ENCODE results near the gene SIPA1L3.
A peak's percentile ranks its signal among the peaks of the same experiment; 100 is the strongest.

Gene SIPA1L3

DNA sequence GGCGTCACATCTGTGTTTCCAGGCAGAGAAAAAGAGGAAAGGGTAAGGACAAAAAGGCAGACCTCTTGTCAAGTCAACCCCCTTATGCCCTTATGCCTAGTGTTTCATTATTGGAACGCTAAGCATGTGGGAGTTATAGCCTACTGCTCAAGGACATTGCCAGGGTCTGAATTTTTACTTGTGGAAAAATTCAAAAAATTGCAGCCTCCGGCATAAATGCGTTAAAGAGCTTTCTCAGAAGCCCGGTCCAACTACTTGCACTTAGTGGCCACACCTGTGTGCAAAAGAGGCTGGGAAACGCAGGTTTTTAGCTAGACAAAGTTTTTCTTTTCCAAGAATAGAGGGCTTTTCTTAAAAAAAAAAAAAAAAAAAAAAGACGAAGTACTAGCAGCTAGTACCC, 177.2 kb downstream of the SIPA1L3 start:
- TF ChIP-seq, protein P1, sequence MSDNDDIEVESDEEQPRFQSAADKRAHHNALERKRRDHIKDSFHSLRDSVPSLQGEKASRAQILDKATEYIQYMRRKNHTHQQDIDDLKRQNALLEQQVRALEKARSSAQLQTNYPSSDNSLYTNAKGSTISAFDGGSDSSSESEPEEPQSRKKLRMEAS (IDR thresholded peaks at IDR 0.05; ENCODE audit: low read depth, low read length) = no peak
- no peak for TF ChIP-seq POLR2A (IDR thresholded peaks at IDR 0.05; ENCODE audit: extremely low read depth, insufficient read length)
- no peak for TF ChIP-seq MYC (IDR thresholded peaks at IDR 0.05; ENCODE audit: low read depth, low read length)
- H3K4me3 ChIP-seq (ENCODE audit: low read depth, low read length) = no peak overlapping the region
- no peak for DNase-seq (ENCODE audit: low read depth)

DNA sequence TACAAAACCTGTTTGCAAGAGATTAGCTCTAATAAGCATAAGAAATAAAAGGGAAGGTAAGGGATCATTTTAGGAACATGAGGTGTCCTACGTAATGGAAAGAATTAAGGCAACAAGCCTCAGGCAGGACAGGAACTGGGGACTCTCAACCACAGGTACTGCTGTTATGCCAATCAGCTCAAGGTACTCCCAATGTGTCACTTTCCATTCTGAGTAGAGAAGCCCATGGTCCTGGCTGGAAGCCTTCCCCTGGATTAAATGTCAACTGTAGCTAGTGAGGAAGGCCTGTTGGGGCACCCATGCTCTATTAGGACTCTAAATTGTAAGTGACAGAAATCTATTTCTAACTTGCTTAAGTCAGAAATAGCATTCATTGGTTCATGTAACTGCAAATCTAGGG, 182.4 kb downstream of the SIPA1L3 start:
- H3K4me3 ChIP-seq (ENCODE audit: low read depth, low read length) = no peak overlapping the region
- TF ChIP-seq, protein P1 (IDR thresholded peaks at IDR 0.05; ENCODE audit: low read depth, low read length) = no peak
- TF ChIP-seq MYC (IDR thresholded peaks at IDR 0.05; ENCODE audit: low read depth, low read length) (no peak), POLR2A (IDR thresholded peaks at IDR 0.05; ENCODE audit: extremely low read depth, insufficient read length) (no peak)
- TF ChIP-seq, protein P2, sequence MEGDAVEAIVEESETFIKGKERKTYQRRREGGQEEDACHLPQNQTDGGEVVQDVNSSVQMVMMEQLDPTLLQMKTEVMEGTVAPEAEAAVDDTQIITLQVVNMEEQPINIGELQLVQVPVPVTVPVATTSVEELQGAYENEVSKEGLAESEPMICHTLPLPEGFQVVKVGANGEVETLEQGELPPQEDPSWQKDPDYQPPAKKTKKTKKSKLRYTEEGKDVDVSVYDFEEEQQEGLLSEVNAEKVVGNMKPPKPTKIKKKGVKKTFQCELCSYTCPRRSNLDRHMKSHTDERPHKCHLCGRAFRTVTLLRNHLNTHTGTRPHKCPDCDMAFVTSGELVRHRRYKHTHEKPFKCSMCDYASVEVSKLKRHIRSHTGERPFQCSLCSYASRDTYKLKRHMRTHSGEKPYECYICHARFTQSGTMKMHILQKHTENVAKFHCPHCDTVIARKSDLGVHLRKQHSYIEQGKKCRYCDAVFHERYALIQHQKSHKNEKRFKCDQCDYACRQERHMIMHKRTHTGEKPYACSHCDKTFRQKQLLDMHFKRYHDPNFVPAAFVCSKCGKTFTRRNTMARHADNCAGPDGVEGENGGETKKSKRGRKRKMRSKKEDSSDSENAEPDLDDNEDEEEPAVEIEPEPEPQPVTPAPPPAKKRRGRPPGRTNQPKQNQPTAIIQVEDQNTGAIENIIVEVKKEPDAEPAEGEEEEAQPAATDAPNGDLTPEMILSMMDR (IDR thresholded peaks at IDR 0.05; ENCODE audit: low read depth, low read length) = no peak
- DNase-seq (ENCODE audit: low read depth) = no peak

DNA sequence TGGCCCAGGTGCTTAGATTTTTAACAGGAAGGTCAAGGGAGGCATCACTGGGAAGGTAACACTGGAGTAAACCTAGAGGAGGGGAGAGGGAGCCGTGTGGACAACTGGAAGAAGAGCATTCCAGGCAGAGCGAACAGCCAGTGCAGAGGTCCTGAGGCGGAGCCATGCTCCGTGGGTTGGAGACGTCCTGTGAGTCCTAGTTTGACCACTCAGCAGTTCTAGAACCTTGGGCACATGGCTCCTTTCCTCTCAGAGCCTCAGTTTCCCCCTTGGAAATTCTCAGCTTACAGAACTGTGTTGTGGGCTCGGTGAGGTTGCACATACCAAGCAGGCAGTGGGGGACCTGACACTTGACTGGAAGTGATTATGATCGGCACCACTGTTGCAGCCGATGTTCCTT, 186.1 kb downstream of the SIPA1L3 start:
- TF ChIP-seq MYC (IDR thresholded peaks at IDR 0.05; ENCODE audit: low read depth, low read length) (no peak), POLR2A (IDR thresholded peaks at IDR 0.05; ENCODE audit: extremely low read depth, insufficient read length) (no peak)
- TF ChIP-seq, protein P1 (IDR thresholded peaks at IDR 0.05; ENCODE audit: low read depth, low read length) = no peak
- TF ChIP-seq, protein P2 (IDR thresholded peaks at IDR 0.05; ENCODE audit: low read depth, low read length) = no peak
- no peak for DNase-seq (ENCODE audit: low read depth)
- no peak overlapping the region for H3K4me3 ChIP-seq (ENCODE audit: low read depth, low read length)

DNA sequence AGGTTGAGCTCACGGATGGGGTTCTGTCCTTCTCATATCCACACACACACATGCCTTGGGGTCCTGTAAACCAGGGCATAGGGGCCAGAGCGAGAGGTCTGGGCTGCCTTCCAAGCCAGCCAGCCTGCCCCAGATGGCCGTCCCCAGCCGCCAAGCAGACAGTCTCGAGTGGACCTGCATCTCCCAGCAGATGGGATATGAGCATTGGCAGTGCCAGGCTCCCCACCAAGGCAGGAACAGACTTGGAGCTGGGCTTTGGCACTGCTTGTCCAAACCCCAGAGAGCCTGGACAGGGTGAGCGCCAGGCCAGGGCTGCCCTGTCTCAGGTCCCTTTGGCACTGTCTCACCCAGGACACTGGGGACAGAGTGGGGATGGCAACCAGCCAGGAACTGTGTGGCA, 186.6 kb downstream of the SIPA1L3 start:
- H3K4me3 ChIP-seq (ENCODE audit: low read depth, low read length) = no peak overlapping the region
- DNase-seq (ENCODE audit: low read depth) = no peak
- no peak for TF ChIP-seq MYC (IDR thresholded peaks at IDR 0.05; ENCODE audit: low read depth, low read length)
- no peak for TF ChIP-seq POLR2A (IDR thresholded peaks at IDR 0.05; ENCODE audit: extremely low read depth, insufficient read length)
- TF ChIP-seq, protein P1 (IDR thresholded peaks at IDR 0.05; ENCODE audit: low read depth, low read length) = no peak
- TF ChIP-seq, protein P2 (IDR thresholded peaks at IDR 0.05; ENCODE audit: low read depth, low read length) = no peak

DNA sequence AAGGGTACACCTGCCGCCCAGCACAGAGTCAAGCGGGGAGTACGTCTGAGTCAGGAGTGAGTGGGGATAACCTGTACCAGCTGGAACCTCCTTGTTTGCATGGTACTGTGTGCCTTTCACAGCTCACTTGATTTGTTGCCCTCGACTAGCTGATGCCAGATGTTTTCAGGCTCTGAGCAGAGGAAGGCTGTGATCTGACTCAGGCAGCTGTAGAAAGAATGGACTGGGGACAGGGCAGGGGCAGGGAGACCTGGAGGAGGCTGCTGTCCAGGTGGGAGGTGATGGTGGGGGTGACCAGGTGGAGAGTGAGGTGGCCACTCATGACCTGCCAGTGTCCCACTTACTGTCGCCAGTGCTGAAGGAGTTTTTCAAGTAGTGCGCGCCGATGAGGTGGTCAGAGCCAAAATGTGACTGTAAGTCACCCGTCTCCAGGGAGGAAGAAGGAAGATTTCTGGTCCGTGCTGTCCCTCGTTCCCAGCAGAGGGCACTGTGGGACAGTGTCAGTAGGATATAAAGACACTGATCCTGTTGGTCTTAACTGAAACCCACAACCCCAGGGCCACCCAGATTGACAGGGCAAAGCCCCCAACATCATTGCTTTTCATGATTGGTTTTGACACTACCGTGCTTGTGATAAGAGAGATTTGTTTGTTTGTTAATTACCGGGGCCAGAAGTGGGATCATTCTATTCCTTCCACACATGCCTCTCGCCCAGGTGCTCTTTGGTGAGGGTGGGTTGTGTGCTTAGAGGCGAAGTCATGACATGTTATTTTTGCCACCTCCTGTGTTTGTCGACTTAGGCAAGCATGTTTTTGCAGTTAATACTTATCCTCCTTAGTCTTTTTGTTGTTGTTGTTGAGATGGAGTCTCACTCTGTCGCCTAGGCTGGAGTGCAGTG, 188.7 kb downstream of the SIPA1L3 start:
- no peak overlapping the region for H3K4me3 ChIP-seq (ENCODE audit: low read depth, low read length)
- peak; percentile 68 for DNase-seq (ENCODE audit: low read depth)

DNA sequence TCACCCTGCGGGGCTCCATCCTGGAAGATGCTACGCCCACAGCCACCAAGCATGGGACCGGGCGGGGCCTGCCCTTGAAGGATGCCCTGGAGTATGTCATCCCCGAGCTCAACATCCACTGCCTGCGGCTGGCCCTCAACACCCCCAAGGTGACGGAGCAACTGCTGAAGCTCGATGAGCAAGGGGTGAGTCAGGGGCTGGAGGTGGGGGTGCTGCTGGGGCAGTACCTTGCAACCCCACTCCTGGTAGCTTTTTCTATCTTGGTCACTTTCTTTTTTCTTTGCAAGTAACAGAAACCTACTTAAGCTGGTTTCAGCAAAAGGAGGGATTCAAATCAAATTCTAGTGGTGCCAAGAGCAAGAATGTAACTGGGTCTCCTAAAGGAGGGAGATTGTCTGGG, 193.0 kb downstream of the SIPA1L3 start:
- no peak for DNase-seq (ENCODE audit: low read depth)
- H3K4me3 ChIP-seq (ENCODE audit: low read depth, low read length) = no peak overlapping the region
- TF ChIP-seq, protein P2 (IDR thresholded peaks at IDR 0.05; ENCODE audit: low read depth, low read length) = no peak
- TF ChIP-seq POLR2A (IDR thresholded peaks at IDR 0.05; ENCODE audit: extremely low read depth, insufficient read length) = no peak
- no peak for TF ChIP-seq MYC (IDR thresholded peaks at IDR 0.05; ENCODE audit: low read depth, low read length)
- TF ChIP-seq, protein P1 (IDR thresholded peaks at IDR 0.05; ENCODE audit: low read depth, low read length) = no peak

More for the DNA sequence above, 188.7 kb downstream of the SIPA1L3 start:
- TF ChIP-seq, protein P2 (IDR thresholded peaks at IDR 0.05; ENCODE audit: low read depth, low read length) = peak; percentile 55
- no peak for TF ChIP-seq MYC (IDR thresholded peaks at IDR 0.05; ENCODE audit: low read depth, low read length)

All from NB4 (cell line).